GM18858 (cell line): ENCODE results near the gene SPATA6.

ENCODE experiments used
- ATAC-seq: cut with Tn5 transposase; IDR thresholded peaks from one replicate; pipeline ENCODE4 v1.9.1; 2021; ENCODE audit not compliant: unreplicated experiment

The SPATA6 gene

DNA sequence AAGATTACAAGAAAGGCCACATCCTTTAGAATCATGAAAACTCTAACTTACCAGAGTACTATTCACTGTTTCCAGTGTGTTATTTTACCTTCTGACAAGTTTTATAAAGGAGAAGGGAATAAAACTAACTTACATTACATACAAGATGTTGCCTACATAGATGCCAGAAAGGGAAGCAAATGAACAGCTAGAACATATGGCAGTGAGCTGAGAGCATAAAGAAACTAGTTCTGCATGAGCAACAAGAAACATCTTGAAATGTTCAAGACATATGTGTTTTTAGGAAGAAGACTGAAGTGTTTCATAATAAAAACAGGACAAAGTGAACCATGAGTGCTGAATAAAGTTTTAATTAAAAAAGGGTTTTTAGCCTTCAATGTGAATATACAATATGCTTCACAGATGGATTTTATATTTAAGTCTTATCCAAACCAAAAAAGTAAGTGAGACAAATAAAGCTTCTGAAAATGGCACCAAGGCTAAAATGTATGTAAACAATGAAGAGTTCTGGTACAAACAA is 210.1 kb downstream of the SPATA6 start:
- ATAC-seq = no peak

DNA sequence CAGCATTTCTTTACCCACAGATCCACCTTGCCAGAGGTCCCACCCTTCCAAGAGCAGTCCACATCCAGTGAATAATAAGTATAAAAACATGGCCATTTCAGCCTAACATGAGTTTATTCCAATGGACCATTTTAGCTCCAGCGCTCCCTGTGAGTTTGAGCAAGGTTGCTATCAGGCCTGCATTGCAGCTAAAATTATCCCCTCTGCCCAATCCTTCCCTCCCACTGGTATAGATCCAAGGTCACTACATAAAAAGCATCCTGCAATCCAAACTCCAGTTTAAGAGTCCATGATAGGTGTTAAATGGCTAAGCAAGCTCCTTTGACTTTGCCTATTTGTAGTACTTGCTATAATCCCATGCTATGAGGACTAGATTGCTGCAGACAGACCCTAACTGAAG is 213.9 kb downstream of the SPATA6 start:
- no peak for ATAC-seq

DNA sequence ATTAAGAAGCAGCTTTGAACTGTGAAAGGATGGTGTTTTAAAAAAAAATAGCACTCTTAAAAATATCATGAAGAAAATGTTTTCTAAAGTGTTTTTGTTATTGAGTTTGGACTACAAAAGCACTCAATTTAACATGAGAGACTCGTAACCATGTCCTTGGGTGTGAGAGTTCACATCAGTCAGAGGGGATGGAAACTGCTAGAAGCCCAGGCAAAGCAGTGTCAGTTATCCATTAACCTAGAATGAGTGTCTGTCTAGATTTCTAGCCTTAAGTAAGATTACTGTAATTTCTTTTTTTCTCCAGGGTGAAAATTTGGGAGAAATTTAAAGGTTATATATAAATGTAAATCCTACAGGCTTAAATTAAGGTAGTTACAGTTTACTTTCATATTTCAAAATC is 217.8 kb downstream of the SPATA6 start:
- no peak for ATAC-seq

- ATAC-seq = no peak
These were observed 220.2 kb downstream of the SPATA6 start for GRCh38 chr1:48251821-48252220.

DNA sequence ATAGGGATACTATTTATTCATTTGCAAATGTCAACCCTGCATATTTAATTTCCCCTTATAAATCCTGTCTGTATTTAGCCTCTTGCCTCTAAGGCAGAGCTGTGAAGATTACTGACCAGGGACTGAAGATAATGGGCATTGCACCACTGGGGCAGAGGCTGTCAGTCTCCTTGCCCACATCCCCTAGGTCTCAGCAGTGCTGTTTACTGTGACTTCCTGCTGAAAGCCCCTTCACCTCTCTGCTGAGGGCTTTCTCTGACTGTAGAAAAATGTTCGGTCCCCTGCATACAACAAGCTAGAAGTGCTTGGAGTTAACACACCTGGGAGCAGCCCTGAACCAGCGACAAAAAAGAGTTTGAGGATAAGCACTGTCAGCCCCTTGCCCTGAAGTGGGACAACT is 220.7 kb downstream of the SPATA6 start:
- ATAC-seq = no peak

- no peak for ATAC-seq
These were observed 221.4 kb downstream of the SPATA6 start for GRCh38 chr1:48250572-48250971.

DNA sequence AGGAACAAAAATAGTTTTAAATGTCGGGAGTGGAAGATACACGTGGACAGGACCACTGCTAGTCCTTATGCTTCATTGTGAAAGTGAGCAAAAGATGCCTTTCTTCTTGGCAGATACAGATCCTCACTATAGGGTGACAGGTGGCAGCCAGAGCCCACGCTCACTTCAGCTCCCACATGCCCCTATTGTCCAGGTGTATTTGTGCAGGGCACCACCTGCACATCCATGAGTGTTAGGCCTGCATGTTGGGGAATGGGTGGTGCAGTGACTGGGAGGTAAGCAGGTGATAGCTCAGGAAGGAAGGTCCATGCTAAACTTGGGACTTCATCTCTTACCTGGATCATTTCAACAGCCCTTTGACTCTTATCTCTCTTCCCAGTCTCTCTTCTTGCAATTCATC is 222.1 kb downstream of the SPATA6 start:
- ATAC-seq = no peak

DNA sequence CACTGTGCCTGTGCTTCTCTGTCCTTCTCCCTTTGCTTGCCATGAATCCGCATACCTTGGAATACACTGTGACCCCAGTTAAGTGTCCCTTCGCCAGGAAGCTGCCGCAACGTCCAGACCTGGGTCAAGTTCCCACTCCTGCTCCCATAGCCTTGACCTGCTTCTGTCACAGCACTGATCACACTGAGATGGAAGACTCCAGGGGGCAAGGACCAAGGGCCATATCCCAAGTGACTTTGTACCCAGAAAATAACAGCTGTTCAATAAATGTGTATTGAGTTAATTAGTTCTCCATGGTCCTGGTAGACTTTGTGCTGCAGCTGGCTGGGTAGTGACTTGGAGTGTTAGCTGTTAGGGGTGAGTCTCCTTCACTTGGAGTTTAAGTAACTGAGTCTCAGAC is 223.6 kb downstream of the SPATA6 start:
- no peak for ATAC-seq

GRCh38 chr1:48246727-48247126 is 225.3 kb downstream of the SPATA6 start:
- no peak for ATAC-seq
